ENCODE results near the gene SLC35B1. TPM values are rescaled to one million over a fixed set of nuclear protein-coding genes. Genes with fewer than 3 reads are reported as not detected.

The SLC35B1 gene
- total and polyA plus RNA-seq, 2 donors (not counting 3 experiments of a cell fraction or from before 2014, with no cell fraction given): 87.0 to 142 TPM

DNA sequence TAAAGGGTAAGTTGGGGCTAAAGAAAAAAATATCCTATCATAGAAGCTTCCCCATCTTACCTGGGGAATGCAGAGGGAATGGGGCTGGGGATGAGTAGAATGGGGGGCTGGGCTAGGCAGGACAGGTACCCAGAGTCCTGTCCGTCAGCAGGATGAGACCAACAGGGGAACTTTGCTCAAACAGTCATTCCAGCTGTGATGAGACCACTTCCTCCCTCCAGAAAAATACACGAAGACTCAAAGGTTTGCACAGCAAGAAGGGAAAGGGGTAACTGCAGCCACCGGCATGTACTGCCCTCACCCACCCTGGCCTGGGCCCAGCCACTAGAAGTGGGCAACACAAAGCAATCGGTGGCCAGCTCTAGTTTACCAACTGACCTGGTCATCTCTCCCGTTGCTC, 20.7 kb upstream of the SLC35B1 start:
- no peaks in the 10 kb centered on the region for H3K4me1 ChIP-seq (ENCODE audit: control insufficient read depth, extremely low read depth, insufficient read depth, low read length)
- no peak overlapping the region for H3K9ac ChIP-seq (replicated peaks; ENCODE audit: extremely low read depth, insufficient read depth, low read length)
- TF ChIP-seq, protein P1, sequence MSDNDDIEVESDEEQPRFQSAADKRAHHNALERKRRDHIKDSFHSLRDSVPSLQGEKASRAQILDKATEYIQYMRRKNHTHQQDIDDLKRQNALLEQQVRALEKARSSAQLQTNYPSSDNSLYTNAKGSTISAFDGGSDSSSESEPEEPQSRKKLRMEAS (IDR thresholded peaks at IDR 0.05; ENCODE audit: insufficient read depth, insufficient read length): no peak
- TF ChIP-seq FOS (IDR thresholded peaks at IDR 0.05; ENCODE audit: borderline replicate concordance, insufficient read depth, low read length) (no peak), EZH2 (IDR thresholded peaks at IDR 0.05; ENCODE audit: borderline replicate concordance, low read depth, low read length, severe bottlenecking) (no peak), POLR2A (IDR thresholded peaks at IDR 0.05; ENCODE audit: low read depth, low read length) (no peak), CTCF (IDR thresholded peaks at IDR 0.05; ENCODE audit: extremely low read depth in 1 of 2, insufficient read depth in 1 of 2, low read depth in 1 of 2, low read length in 2 of 2) (no peak), POLR2AphosphoS5 (IDR thresholded peaks at IDR 0.05; ENCODE audit: insufficient read depth, low read depth, low read length) (no peak), GATA2 (IDR thresholded peaks at IDR 0.05; ENCODE audit: insufficient read depth, insufficient read length, low read depth, low read length) (no peak), MYC (IDR thresholded peaks at IDR 0.05; ENCODE audit: low read depth, low read length) (no peak), JUN (IDR thresholded peaks at IDR 0.05; ENCODE audit: borderline replicate concordance, insufficient read depth, insufficient read length, low read depth) (no peak)
- ChIA-PET CTCF (interaction anchor here (1.2 to 1.4 kb wide), 2 partner anchors 9 to 20 kb away, joined by 3 to 4 read pairs; partner anchors contain the start of gene SLC35B1), POLR2A (no interaction called here)
- H2AFZ ChIP-seq (ENCODE audit: low read depth, low read length): no peak overlapping the region
- FAIRE-seq (no peak), DNase-seq (ENCODE audit: low read depth, low spot score) (no peak)
- intact Hi-C loops (cut with micrococcal nuclease): loop anchor here (5.0 kb wide), 1 partner anchor 584 kb away; no protein-coding TSS in a partner anchor
- no peak overlapping the region for H3K4me2 ChIP-seq (ENCODE audit: insufficient read depth, low read length)
- no peaks in the 10 kb centered on the region for H3K9me1 ChIP-seq (replicated peaks; ENCODE audit: control insufficient read depth, extremely low read depth, insufficient read depth, low read length)
- peaks cover 0 to 9% of the 10 kb centered on the region in 2 experiments for H3K36me3 ChIP-seq (ENCODE audit: control insufficient read depth in 2 of 2, extremely low read depth in 1 of 2, insufficient read depth in 2 of 2, low read length in 2 of 2)
- H4K20me1 ChIP-seq (replicated peaks; ENCODE audit: control insufficient read depth, extremely low read depth, insufficient read depth, low read length): no peaks in the 10 kb centered on the region
- no peaks in the 10 kb centered on the region for H3K79me2 ChIP-seq (ENCODE audit: control insufficient read depth, insufficient read depth, low read length)
- no TSS peak for BruUV-seq (replicated peaks)
- dilution Hi-C loops (cut with MboI; ENCODE audit: extremely low pct_ligation_motif_present, low sequenced_read_pairs): no loop called here
- no peaks in the 10 kb centered on the region for H3K27me3 ChIP-seq (ENCODE audit: control insufficient read depth in 2 of 2, insufficient read depth in 2 of 2, low read length in 2 of 2)
- H3K27ac ChIP-seq (ENCODE audit: insufficient read depth, low read depth, low read length): no peak overlapping the region
- no peak overlapping the region for H3K4me3 ChIP-seq (replicated peaks in 1 of 3; ENCODE audit: insufficient read depth in 1 of 3, low read depth in 1 of 3, low read length in 3 of 3)
- no peaks in the 10 kb centered on the region for H3K9me3 ChIP-seq (replicated peaks; ENCODE audit: control insufficient read depth, insufficient read depth, low read length)

Data from endothelial cell of umbilical vein (primary cell).